ENCODE data around the gene ZFYVE27.

- TF ChIP-seq POLR2AphosphoS5 (IDR thresholded peaks at IDR 0.05; ENCODE audit: borderline replicate concordance, low read depth, low read length), result no peak
- no peak for TF ChIP-seq EZH2 (IDR thresholded peaks at IDR 0.05)
- no peak for TF ChIP-seq FOXP2 (optimal IDR thresholded peaks at IDR 0.05; ENCODE audit: control extremely low read depth, extremely low read length, insufficient read depth)
Measured at GRCh38 chr10:97761331-97761865, 24.5 kb downstream of the ZFYVE27 start.
